Coronary artery (tissue), 2 donors: ENCODE measurements around the gene COL4A1.
A peak's percentile ranks its signal among the peaks of the same experiment; 100 is the strongest.

ENCODE experiments used
- DNase-seq: peaks from one replicate; pipeline ENCODE4 v3.0.0-alpha.2; 2017; ENCODE audit warnings: low spot score
- H3K27ac ChIP-seq, 2 donors: fragments of 200-600 bp; sonication (generic); one replicate each; pipeline ENCODE4 v1.5.1; 2016 to 2019
- H3K4me3 ChIP-seq: fragments of 200-600 bp; sonication (generic); 2 replicates; pipeline ENCODE4 v1.5.1; 2016; ENCODE audit warnings: mild to moderate bottlenecking, moderate library complexity
- TF ChIP-seq, protein P1 (sequence below): fragments of 200-600 bp; sonication (generic); IDR thresholded peaks from one replicate; pipeline ENCODE4 v1.5.1; 2019; ENCODE audit warnings: antibody characterized with exemption

The COL4A1 gene

DNA sequence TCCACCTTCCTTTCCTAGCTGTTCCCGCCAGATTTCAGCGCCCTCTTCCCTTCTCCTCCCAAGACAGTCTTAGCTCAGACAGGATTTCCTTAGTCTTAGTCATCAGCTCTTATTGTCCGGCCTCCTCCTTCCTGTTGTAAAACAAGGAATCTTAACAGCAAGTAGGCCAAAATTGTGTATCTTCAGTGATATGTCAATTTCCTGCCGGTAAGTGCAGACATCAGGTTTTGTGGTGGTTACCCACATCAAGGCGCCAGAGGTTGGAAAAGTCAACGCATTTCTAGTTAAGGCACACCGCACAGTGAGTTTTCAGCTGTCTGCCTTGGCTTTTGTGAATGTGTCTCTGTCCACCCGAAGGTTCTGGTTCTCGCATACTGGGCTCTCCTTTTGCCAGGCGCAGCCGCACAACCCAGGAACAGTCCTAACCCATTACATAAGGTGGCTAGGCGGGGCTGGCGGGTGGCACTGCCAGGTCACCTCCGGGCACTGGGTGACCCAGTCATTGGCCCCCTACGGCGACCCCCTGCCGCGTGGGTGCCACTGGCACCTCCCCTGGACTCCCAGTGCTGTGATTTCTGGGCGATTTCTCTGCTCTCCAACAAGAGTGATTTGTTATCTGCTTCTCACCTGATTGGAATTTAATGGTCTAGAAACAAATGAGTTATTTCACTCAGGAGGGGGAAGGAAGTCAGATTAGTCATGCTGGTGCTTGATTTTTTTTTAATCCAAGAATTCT lies 13.0 kb upstream of the COL4A1 start:
- peak overlapping the region; percentile 57 for H3K4me3 ChIP-seq

DNA sequence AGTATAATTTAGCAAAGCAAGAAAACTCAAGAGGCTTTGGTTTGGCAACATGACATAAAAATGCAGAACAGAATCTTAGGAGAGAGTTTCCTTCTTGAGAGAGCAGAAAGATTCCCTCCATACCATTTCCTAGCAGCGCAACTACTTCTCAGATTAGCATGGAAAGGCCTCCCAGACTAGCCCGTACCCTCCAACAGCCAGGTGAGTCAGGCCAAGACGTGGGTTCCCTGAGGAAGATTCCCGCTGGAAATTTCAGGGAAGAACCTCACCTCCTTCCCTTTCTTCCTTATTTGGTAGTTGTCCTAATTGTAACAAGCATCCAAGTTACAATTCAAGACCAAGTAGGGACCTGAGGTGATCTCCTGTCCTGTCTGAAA lies 12.4 kb upstream of the COL4A1 start:
- TF ChIP-seq, protein P1, sequence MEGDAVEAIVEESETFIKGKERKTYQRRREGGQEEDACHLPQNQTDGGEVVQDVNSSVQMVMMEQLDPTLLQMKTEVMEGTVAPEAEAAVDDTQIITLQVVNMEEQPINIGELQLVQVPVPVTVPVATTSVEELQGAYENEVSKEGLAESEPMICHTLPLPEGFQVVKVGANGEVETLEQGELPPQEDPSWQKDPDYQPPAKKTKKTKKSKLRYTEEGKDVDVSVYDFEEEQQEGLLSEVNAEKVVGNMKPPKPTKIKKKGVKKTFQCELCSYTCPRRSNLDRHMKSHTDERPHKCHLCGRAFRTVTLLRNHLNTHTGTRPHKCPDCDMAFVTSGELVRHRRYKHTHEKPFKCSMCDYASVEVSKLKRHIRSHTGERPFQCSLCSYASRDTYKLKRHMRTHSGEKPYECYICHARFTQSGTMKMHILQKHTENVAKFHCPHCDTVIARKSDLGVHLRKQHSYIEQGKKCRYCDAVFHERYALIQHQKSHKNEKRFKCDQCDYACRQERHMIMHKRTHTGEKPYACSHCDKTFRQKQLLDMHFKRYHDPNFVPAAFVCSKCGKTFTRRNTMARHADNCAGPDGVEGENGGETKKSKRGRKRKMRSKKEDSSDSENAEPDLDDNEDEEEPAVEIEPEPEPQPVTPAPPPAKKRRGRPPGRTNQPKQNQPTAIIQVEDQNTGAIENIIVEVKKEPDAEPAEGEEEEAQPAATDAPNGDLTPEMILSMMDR = no peak
- peak overlapping the region; percentile 57 for H3K4me3 ChIP-seq
- H3K27ac ChIP-seq = peak overlapping the region; percentile 51 to 89
- no peak for DNase-seq

More for the DNA sequence above, 13.0 kb upstream of the COL4A1 start:
- H3K27ac ChIP-seq = peak overlapping the region; percentile 51 to 89
- DNase-seq = peak; percentile 81
- TF ChIP-seq, protein P1 = no peak

DNA sequence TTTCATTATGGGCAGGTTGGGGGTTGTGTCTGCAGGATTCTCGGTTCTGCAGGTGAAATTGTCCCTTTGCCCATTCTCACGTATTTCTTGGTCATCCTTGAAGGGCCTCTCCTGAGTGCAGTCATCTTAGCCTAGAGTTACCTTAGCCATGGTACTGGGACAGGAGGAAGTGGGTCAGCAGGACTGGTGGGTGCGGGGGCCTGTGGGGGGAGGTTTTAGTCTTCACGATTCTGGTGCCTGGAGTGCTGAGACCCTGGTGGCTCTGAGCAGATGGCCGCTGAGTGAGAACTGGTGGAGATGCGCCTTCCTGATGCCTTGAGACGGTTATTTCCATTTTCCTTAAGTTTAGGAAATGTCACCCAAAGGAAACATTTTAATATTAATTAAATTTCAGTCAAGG lies 12.0 kb upstream of the COL4A1 start:
- DNase-seq = peak; percentile 43
- peak overlapping the region; percentile 51 to 59 for H3K27ac ChIP-seq
- no peak overlapping the region for H3K4me3 ChIP-seq
- TF ChIP-seq, protein P1 = no peak

DNA sequence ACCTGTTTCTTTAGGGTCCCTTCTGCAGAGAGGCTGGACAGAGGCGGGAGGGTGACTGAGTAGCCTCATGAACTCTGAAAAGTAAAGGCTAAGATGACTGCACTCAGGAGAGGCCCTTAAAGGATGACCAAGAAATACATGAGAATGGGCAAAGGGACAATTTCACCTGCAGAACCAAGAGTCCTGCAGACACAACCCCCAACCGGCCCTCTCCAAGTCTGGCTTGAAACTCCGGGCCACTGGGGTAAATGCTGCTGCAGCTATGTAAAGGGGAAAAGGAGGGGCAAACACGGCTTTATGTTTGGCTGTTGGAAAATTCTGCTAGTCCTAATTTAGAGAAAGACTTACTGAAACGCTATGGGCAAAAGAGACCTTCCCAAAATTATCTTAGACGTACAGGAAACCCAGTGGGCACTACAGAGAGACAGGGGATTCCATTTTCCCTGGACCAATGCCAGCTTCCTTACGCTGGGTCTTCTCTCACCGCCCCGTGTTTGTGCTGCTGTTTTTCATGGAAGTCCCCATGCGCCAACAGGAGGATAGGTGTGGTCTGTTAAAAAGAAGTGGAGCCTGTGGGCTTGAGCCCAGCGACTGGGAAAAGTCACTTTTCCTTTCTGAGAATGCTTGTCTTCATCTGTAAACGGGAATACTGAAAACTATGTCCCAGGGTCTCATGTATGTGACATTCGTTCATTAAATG lies 10.7 kb upstream of the COL4A1 start:
- TF ChIP-seq, protein P1 = no peak
- H3K4me3 ChIP-seq = no peak overlapping the region
- peak overlapping the region in 1 of 2 donors; percentile 59 for H3K27ac ChIP-seq
- peak; percentile 47 for DNase-seq

DNA sequence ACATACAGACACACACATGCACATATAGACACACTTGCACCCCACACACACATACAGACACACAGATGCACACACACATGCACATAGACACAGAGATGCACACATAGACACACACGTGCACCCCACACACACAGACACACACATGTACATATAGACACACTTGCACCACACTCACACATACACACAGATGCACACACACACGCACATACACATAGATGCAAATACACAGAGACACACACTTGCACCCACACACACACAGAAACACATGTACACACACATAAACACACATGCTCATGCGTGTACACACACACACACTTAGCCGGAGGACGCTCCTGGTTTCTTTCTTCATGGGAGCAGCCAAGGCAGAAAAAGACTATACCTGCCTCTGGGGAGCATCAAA lies 10.1 kb upstream of the COL4A1 start:
- DNase-seq = no peak
- no peak overlapping the region for H3K27ac ChIP-seq
- no peak overlapping the region for H3K4me3 ChIP-seq
- TF ChIP-seq, protein P1 = no peak

DNA sequence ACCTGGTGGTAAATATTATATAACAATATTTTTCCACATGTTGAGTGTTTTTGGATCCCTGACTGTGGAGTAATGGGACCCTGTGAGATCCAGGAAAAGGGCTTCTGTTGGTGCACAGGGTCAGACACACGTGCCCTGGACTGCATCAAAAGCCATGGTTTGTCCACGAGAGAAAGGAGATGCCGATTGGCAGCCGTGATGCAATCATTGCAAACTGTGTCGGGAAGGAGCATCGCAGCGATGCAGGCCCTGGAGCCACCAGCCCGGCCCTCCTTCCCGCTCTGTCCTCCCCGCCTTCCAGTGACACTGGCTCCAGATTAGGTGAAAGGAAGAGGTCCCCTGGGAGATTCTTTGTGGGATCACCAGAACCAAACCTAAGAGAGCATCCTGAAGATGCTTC lies 9.2 kb upstream of the COL4A1 start:
- TF ChIP-seq, protein P1 = no peak

More for the DNA sequence above, 9.2 kb upstream of the COL4A1 start:
- Histone ChIP-seq H3K4me3 (no peak overlapping the region), H3K27ac (peak overlapping the region; percentile 68 to 85)
- DNase-seq = peak; percentile 68
